ENCODE results near the gene PRC1. TPM values are rescaled to one million over a fixed set of nuclear protein-coding genes. Genes with fewer than 3 reads are reported as not detected.
A peak's percentile ranks its signal among the peaks of the same experiment; 100 is the strongest.

PRC1 gene
- total and polyA plus RNA-seq, 2 of the 13 experiments (the other 11 are each of a cell fraction or from before 2014, with no cell fraction given) = 137 to 162 TPM

DNA sequence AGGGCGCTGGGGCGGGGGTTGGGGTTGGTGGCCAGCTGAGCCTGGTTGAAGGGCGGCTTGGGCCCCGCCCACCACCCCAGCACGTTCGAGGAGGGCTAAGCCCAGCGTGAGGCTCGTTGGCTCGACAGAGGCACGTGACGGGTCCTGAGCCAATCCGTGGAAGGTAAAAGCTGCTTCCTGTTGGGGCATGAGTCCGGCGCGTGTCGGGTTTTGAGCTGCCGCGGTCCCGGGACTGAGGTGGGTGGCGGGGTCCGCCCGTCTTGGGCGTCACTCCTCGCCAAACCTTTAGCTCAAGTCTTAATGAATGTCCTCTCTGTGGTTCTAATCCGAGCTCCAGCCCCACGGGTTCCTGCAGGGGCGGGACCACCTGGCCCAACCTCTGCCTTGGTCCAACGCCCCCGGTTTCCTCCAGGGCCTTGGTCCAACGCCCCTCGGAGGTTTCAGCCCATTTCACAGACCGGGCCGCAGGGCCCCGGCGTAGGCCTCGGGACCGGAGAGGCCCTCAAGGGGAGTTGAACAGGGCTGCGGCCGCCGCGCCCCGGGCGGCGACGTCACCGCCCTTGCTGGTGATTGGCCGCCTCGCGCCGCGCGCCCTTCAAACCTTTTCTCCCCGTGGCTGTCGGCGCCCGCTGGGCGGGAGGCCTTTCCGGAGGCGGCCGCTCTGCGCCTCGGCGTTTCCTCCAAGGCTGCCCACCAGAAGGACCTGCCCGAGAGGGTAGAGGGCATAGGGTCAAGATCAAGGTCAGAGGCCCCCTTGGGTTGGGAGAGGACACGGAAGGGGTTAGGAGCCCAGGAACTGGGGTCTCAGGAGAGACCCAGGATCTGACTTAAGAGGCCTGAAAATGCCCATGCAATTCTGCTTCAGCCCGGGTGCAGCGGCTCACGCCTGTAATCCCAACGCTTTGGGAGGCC, 39.4 kb downstream of the PRC1 start, which contains the start of gene RCCD1 (continued):
- TF ChIP-seq, protein P1, sequence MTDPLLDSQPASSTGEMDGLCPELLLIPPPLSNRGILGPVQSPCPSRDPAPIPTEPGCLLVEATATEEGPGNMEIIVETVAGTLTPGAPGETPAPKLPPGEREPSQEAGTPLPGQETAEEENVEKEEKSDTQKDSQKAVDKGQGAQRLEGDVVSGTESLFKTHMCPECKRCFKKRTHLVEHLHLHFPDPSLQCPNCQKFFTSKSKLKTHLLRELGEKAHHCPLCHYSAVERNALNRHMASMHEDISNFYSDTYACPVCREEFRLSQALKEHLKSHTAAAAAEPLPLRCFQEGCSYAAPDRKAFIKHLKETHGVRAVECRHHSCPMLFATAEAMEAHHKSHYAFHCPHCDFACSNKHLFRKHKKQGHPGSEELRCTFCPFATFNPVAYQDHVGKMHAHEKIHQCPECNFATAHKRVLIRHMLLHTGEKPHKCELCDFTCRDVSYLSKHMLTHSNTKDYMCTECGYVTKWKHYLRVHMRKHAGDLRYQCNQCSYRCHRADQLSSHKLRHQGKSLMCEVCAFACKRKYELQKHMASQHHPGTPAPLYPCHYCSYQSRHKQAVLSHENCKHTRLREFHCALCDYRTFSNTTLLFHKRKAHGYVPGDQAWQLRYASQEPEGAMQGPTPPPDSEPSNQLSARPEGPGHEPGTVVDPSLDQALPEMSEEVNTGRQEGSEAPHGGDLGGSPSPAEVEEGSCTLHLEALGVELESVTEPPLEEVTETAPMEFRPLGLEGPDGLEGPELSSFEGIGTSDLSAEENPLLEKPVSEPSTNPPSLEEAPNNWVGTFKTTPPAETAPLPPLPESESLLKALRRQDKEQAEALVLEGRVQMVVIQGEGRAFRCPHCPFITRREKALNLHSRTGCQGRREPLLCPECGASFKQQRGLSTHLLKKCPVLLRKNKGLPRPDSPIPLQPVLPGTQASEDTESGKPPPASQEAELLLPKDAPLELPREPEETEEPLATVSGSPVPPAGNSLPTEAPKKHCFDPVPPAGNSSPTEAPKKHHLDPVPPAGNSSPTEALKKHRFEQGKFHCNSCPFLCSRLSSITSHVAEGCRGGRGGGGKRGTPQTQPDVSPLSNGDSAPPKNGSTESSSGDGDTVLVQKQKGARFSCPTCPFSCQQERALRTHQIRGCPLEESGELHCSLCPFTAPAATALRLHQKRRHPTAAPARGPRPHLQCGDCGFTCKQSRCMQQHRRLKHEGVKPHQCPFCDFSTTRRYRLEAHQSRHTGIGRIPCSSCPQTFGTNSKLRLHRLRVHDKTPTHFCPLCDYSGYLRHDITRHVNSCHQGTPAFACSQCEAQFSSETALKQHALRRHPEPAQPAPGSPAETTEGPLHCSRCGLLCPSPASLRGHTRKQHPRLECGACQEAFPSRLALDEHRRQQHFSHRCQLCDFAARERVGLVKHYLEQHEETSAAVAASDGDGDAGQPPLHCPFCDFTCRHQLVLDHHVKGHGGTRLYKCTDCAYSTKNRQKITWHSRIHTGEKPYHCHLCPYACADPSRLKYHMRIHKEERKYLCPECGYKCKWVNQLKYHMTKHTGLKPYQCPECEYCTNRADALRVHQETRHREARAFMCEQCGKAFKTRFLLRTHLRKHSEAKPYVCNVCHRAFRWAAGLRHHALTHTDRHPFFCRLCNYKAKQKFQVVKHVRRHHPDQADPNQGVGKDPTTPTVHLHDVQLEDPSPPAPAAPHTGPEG (CRISPR knock-in tag; IDR thresholded peaks at IDR 0.05) = 0 out of 2 replicates have a peak, but pooled peaks have one; percentile 51
- TF ChIP-seq ATRX (CRISPR knock-in tag; IDR thresholded peaks at IDR 0.05; ENCODE audit: borderline replicate concordance) (no peak), ZNF335 (CRISPR knock-in tag; IDR thresholded peaks at IDR 0.05) (no peak; the same call in none of the 2 replicates), ZNF788 (CRISPR knock-in tag; IDR thresholded peaks at IDR 0.05; ENCODE audit: borderline replicate concordance) (peak; percentile 53; the same call in 1 of the 2 replicates), ZNF530 (CRISPR knock-in tag; IDR thresholded peaks at IDR 0.05; ENCODE audit: low read depth) (0 out of 2 replicates have a peak, but pooled peaks have one; percentile 41), HNRNPK (IDR thresholded peaks at IDR 0.05; ENCODE audit: low read depth, low read length, poor library complexity, severe bottlenecking) (no peak), TSC22D2 (CRISPR knock-in tag; IDR thresholded peaks at IDR 0.05; ENCODE audit: borderline replicate concordance) (peak; percentile 18; the same call in 1 of the 2 replicates), RARA (CRISPR knock-in tag; IDR thresholded peaks at IDR 0.05) (peak; percentile 13; the same call in 1 of the 2 replicates), AKAP8 (CRISPR knock-in tag; IDR thresholded peaks at IDR 0.05) (no peak), ZIK1 (CRISPR knock-in tag; IDR thresholded peaks at IDR 0.05; ENCODE audit: borderline replicate concordance, low read depth) (0 out of 2 replicates have a peak, but pooled peaks have one; percentile 60), ZNF230 (CRISPR knock-in tag; IDR thresholded peaks at IDR 0.05) (no peak), ZNF7 (CRISPR knock-in tag; IDR thresholded peaks at IDR 0.05) (no peak), TOPORS (CRISPR knock-in tag; IDR thresholded peaks at IDR 0.05) (no peak), MAF1 (CRISPR knock-in tag; IDR thresholded peaks at IDR 0.05; ENCODE audit: borderline replicate concordance) (no peak), ARNT2 (CRISPR knock-in tag; IDR thresholded peaks at IDR 0.05; ENCODE audit: low read depth) (peak; percentile 75; the same call in 1 of the 2 replicates)
- TF ChIP-seq, protein P2, sequence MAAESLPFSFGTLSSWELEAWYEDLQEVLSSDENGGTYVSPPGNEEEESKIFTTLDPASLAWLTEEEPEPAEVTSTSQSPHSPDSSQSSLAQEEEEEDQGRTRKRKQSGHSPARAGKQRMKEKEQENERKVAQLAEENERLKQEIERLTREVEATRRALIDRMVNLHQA (CRISPR knock-in tag; IDR thresholded peaks at IDR 0.05) = no peak
- TF ChIP-seq, protein P3, sequence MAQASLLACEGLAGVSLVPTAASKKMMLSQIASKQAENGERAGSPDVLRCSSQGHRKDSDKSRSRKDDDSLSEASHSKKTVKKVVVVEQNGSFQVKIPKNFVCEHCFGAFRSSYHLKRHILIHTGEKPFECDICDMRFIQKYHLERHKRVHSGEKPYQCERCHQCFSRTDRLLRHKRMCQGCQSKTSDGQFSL (CRISPR knock-in tag; IDR thresholded peaks at IDR 0.05) = 0 out of 2 replicates have a peak, but pooled peaks have one; percentile 18
- TF ChIP-seq, protein P4, sequence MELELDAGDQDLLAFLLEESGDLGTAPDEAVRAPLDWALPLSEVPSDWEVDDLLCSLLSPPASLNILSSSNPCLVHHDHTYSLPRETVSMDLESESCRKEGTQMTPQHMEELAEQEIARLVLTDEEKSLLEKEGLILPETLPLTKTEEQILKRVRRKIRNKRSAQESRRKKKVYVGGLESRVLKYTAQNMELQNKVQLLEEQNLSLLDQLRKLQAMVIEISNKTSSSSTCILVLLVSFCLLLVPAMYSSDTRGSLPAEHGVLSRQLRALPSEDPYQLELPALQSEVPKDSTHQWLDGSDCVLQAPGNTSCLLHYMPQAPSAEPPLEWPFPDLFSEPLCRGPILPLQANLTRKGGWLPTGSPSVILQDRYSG (CRISPR knock-in tag; IDR thresholded peaks at IDR 0.05) = peak; percentile 85; the same call in 1 of the 2 replicates
- TF ChIP-seq, protein P5, sequence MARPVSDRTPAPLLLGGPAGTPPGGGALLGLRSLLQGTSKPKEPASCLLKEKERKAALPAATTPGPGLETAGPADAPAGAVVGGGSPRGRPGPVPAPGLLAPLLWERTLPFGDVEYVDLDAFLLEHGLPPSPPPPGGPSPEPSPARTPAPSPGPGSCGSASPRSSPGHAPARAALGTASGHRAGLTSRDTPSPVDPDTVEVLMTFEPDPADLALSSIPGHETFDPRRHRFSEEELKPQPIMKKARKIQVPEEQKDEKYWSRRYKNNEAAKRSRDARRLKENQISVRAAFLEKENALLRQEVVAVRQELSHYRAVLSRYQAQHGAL (CRISPR knock-in tag; IDR thresholded peaks at IDR 0.05; ENCODE audit: not compliant biosample characterization) = peak; percentile 90

All from HepG2 (cell line).